ENCODE measurements around the gene CATSPERB. TPM values are rescaled to one million over a fixed set of nuclear protein-coding genes. Genes with fewer than 3 reads are reported as not detected.

CATSPERB gene
- total and polyA plus RNA-seq, 9 of the 15 experiments (the other 6 are each of a cell fraction or from before 2014, with no cell fraction given) = 0.05 to 1.4 (median 0.89) TPM

- ChIA-PET CTCF (ENCODE audit: low intra/inter-chr PET ratio) (no interaction called here), POLR2A (no interaction called here)
- no peak overlapping the region for H3K9ac ChIP-seq (ENCODE audit: insufficient read depth in 1 of 2, low read depth in 2 of 2, low read length in 2 of 2)
- no peaks in the 10 kb centered on the region for H3K9me1 ChIP-seq (ENCODE audit: control insufficient read depth, insufficient read depth, low read length)
- H3K27ac ChIP-seq (ENCODE audit: extremely low read depth, low read depth, low read length) = no peak overlapping the region
- WGBS (ENCODE audit: insufficient coverage, low coverage, missing lambda C conversion rate) = 37% methylated on average over 4 of the region's 4 CpGs
- TF ChIP-seq ZNF444 (CRISPR knock-in tag; IDR thresholded peaks at IDR 0.05) = no peak
- TF ChIP-seq ZNF785 (CRISPR knock-in tag; IDR thresholded peaks at IDR 0.05) = no peak
- no peak for TF ChIP-seq IRF9 (tag; IDR thresholded peaks at IDR 0.05)
- TF ChIP-seq L3MBTL2 (IDR thresholded peaks at IDR 0.05) = no peak
- no peak for TF ChIP-seq NR2C2 (CRISPR knock-in tag; IDR thresholded peaks at IDR 0.05)
- no peak for TF ChIP-seq NR2C2 (tag; IDR thresholded peaks at IDR 0.05)
- TF ChIP-seq BRD9 (IDR thresholded peaks at IDR 0.05; ENCODE audit: low read depth, partially characterized antibody) = no peak
- no peak for TF ChIP-seq KHSRP (IDR thresholded peaks at IDR 0.05)
- H4K20me1 ChIP-seq (replicated peaks; ENCODE audit: control insufficient read depth, insufficient read depth, low read length) = no peaks in the 10 kb centered on the region
- H3K27me3 ChIP-seq (ENCODE audit: control insufficient read depth in 2 of 2, insufficient read depth in 2 of 2, low read length in 2 of 2) = no peaks in the 10 kb centered on the region
- no TSS peak for BruUV-seq (replicated peaks)
- no peaks in the 10 kb centered on the region for H3K36me3 ChIP-seq (ENCODE audit: control insufficient read depth, insufficient read depth, low read length)
- no peak for DNase-seq (ENCODE audit: extremely low read depth in 1 of 4, low spot score in 3 of 4)
- no peaks in the 10 kb centered on the region; a peak in 1 of 5 replicates for H3K4me1 ChIP-seq (replicated peaks in 1 of 2; ENCODE audit: control insufficient read depth in 2 of 2, insufficient read depth in 2 of 2, low read length in 2 of 2)
- no peak overlapping the region for H2AFZ ChIP-seq (ENCODE audit: low read depth, low read length)
- no peak for FAIRE-seq
- H3K9me3 ChIP-seq (replicated peaks; ENCODE audit: control insufficient read depth, insufficient read depth, low read depth, low read length) = no peaks in the 10 kb centered on the region
- no peak overlapping the region for H3K4me2 ChIP-seq (ENCODE audit: insufficient read depth, low read length)
- no peaks in the 10 kb centered on the region for H3K79me2 ChIP-seq (ENCODE audit: control insufficient read depth, insufficient read depth, low read length)
- in situ Hi-C loops (cut with MboI) = no loop called here
- no peak for ATAC-seq
- intact Hi-C loops (cut with micrococcal nuclease) = no loop called here
- H3K4me3 ChIP-seq = no peak overlapping the region
Measured at GRCh38 chr14:91753501-91754128, 21.7 kb upstream of the CATSPERB start.
